CD4-positive, alpha-beta memory T cell (primary cell): ENCODE results near the gene PDZRN3. TPM values are rescaled to one million over a fixed set of nuclear protein-coding genes. Genes with fewer than 3 reads are reported as not detected.

Experiments used
- CTCF ChIA-PET: fragments of 350-600 bp; sonication (Branson Sonifier 250); formaldehyde crosslinking; loops from one replicate; lab custom pipeline; 2021; ENCODE audit warnings: inconsistent platforms; ENCODE audit not compliant: partially characterized antibody; lab: Charles Lee
- POLR2A ChIA-PET: fragments of 350-600 bp; sonication (Branson Sonifier 250); formaldehyde crosslinking; loops from one replicate; lab custom pipeline; 2021; ENCODE audit not compliant: partially characterized antibody; lab: Charles Lee
- DNase-seq, 5 donors: peaks; one replicate each; pipeline versions ENCODE4 v3.0.0 to v3.0.0-alpha.2; 2020 to 2022; ENCODE audit warnings: mixed read lengths in 1 of 5
- H3K27ac ChIP-seq: one replicate; pipeline ENCODE4 v1.7.0; 2013; ENCODE audit warnings: low read depth, low read length
- H3K27me3 ChIP-seq: 2 replicates; pipeline ENCODE4 v1.7.0; 2013; ENCODE audit warnings: mild to moderate bottlenecking, low read length, moderate library complexity; ENCODE audit not compliant: insufficient read depth
- H3K36me3 ChIP-seq: 2 replicates; pipeline ENCODE4 v1.7.0; 2013; ENCODE audit warnings: mild to moderate bottlenecking, low read length, moderate library complexity; ENCODE audit not compliant: insufficient read depth
- H3K4me1 ChIP-seq: 2 replicates; pipeline ENCODE4 v1.7.0; 2013; ENCODE audit warnings: mild to moderate bottlenecking, low read length, moderate library complexity; ENCODE audit not compliant: insufficient read depth
- H3K4me3 ChIP-seq, 2 donors: one replicate each; pipeline ENCODE4 v1.7.0; 2013; ENCODE audit warnings: low read length in 2 of 2, mild to moderate bottlenecking in 1 of 2
- H3K9me3 ChIP-seq, 2 donors: one replicate each; pipeline ENCODE4 v1.7.0; 2013; ENCODE audit warnings: low read length in 2 of 2, control low read depth in 1 of 2; ENCODE audit not compliant: control insufficient read depth in 1 of 2
- H3K27ac Mint-ChIP-seq, 7 donors: one replicate each; pipeline ENCODE4 v1.8.0; 2020 to 2021; ENCODE audit warnings: mixed read lengths in 7 of 7, mild to moderate bottlenecking in 6 of 7, inconsistent platforms in 3 of 7, moderate library complexity in 3 of 7
- H3K27me3 Mint-ChIP-seq, 2 donors: one replicate each; pipeline ENCODE4 v1.8.0; 2020 to 2021; ENCODE audit warnings: mixed read lengths in 2 of 2
- H3K36me3 Mint-ChIP-seq, 2 donors: one replicate each; pipeline ENCODE4 v1.8.0; 2020 to 2021; ENCODE audit warnings: mixed read lengths in 2 of 2, inconsistent platforms in 1 of 2, mild to moderate bottlenecking in 1 of 2
- H3K4me1 Mint-ChIP-seq, 4 donors: one replicate each; pipeline ENCODE4 v1.8.0; 2020 to 2021; ENCODE audit warnings: mixed read lengths in 4 of 4, mild to moderate bottlenecking in 1 of 4
- H3K4me3 Mint-ChIP-seq, 8 donors: one replicate each; pipeline ENCODE4 v1.8.0; 2020 to 2021; ENCODE audit warnings: mixed read lengths in 8 of 8, mild to moderate bottlenecking in 7 of 8, moderate library complexity in 6 of 8, inconsistent platforms in 3 of 8
- H3K9me3 Mint-ChIP-seq, 8 donors: one replicate each; pipeline ENCODE4 v1.8.0; 2020 to 2021; ENCODE audit warnings: mixed read lengths in 8 of 8, mild to moderate bottlenecking in 5 of 8, inconsistent platforms in 3 of 8, moderate library complexity in 1 of 8
- intact Hi-C: fragments of 100-400 bp; cut with micrococcal nuclease; formaldehyde crosslinking; loops from one replicate; pipeline ENCODE4 v1.15.1; 2023
- polyA plus RNA-seq, 2 donors: library from polyadenylated mRNA; unstranded; fragments of 300-500 nt; fragmentation: Illumina TruSeq; gene quantifications; one replicate each; pipeline ENCODE4 v1.2.3, GENCODE V29; 2021
- total RNA-seq, 2 experiments: library from RNA; stranded (reverse); gene quantifications; one replicate each; pipeline ENCODE4 v1.2.3, GENCODE V29; 2021

PDZRN3 gene
- total and polyA plus RNA-seq, 4 experiments from 2014 or later = not detected

DNA sequence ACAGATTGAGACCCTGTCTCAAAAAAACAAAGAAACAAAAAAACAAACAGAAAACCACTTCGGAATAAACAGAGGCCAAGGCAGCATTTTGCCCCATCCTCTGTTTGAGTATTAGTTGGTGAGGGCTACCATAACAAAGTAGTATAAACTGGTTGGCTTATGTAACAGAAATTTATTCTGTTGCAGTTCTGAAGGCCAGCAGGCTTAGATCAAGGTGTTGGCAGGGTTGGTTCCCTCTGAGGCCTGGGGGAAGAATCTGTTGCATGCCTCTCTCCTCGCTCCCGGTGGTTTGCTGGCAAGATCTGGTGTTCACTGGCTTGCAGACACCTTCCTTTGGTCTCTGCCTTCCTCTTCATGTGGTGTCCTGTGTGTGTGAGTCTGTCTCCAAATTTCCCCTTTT is 261.6 kb downstream of the PDZRN3 start:
- Histone ChIP-seq H3K4me1 (no peaks in the 10 kb centered on the region), H3K4me3 (no peak overlapping the region), H3K36me3 (no peaks in the 10 kb centered on the region), H3K9me3 (no peaks in the 10 kb centered on the region), H3K27me3 (no peaks in the 10 kb centered on the region), H3K27ac (no peak overlapping the region)
- Mint-ChIP-seq H3K4me3 (no peak overlapping the region), H3K9me3 (peaks cover 0 to 8% (median 1%) of the 10 kb centered on the region in 8 donors), H3K27ac (no peak overlapping the region), H3K36me3 (no peaks in the 10 kb centered on the region), H3K4me1 (no peaks in the 10 kb centered on the region), H3K27me3 (peaks cover 0 to 4% of the 10 kb centered on the region in 2 donors)
- DNase-seq = no peak
- intact Hi-C loops = no loop called here
- CTCF ChIA-PET = no interaction called here
- POLR2A ChIA-PET = no interaction called here

DNA sequence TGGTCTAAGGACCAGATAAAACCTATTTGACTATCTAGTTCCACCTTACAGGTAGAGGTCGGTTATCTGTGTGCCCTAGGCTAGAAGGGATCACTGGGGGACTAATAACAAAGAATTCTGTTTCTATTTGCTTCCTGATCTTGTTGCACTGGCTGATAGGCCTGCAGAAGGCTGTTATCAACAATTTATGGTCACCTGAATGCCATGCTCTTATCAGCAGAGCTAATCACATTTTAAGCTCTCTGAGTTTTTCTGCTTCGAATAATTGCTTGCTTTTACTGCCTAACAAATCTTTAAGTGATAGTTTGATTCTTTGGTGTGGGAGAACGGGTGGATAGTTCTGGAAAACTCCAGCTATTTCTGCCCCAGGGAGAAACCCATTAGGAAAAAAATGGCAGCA is 263.1 kb downstream of the PDZRN3 start:
- Mint-ChIP-seq H3K36me3 (no peaks in the 10 kb centered on the region), H3K4me1 (no peaks in the 10 kb centered on the region), H3K4me3 (no peak overlapping the region), H3K27me3 (no peaks in the 10 kb centered on the region), H3K27ac (no peak overlapping the region), H3K9me3 (peaks cover 0 to 13% (median 1%) of the 10 kb centered on the region in 8 donors)
- CTCF ChIA-PET = no interaction called here
- Histone ChIP-seq H3K4me3 (no peak overlapping the region), H3K27ac (no peak overlapping the region), H3K27me3 (no peaks in the 10 kb centered on the region), H3K4me1 (no peaks in the 10 kb centered on the region), H3K36me3 (no peaks in the 10 kb centered on the region), H3K9me3 (no peaks in the 10 kb centered on the region)
- POLR2A ChIA-PET = no interaction called here
- intact Hi-C loops = no loop called here
- no peak for DNase-seq

DNA sequence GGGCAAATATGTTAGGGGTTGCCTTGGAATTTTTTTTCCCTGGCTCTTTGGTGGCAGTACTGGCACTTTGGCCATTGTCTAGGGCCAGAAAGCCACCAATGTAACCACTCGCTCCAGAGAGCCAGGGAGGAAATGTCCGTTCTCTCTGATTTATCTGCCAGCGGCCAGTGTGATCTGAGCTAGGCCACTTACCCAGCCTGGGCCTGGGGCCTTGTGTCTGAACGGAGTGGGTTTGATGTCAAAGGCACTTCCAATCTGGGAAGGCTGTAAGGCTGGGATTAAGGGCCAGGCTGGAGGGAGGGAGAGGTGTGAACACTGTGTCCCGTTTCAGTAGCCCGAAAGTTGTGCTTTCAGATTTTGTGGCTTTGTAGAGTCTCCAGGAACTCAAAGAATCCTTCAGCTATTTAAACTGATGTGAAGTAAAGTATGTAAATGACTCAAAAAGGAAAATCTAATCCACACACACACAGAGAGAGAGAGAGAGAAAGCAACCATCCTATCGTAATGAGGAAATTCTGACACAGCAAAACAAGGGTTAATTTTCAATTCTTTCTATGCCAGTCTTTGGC is 271.0 kb downstream of the PDZRN3 start:
- Histone ChIP-seq H3K27me3 (no peaks in the 10 kb centered on the region), H3K4me1 (no peaks in the 10 kb centered on the region), H3K4me3 (no peak overlapping the region), H3K9me3 (no peaks in the 10 kb centered on the region), H3K27ac (no peak overlapping the region), H3K36me3 (no peaks in the 10 kb centered on the region)
- Mint-ChIP-seq H3K4me1 (no peaks in the 10 kb centered on the region), H3K4me3 (no peak overlapping the region), H3K36me3 (no peaks in the 10 kb centered on the region), H3K27ac (no peak overlapping the region), H3K9me3 (peaks cover 0 to 12% (median 2%) of the 10 kb centered on the region in 8 donors), H3K27me3 (peaks cover 1% of the 10 kb centered on the region in 2 donors)
- ChIA-PET CTCF (no interaction called here), POLR2A (no interaction called here)
- no peak for DNase-seq
- intact Hi-C loops = no loop called here

DNA sequence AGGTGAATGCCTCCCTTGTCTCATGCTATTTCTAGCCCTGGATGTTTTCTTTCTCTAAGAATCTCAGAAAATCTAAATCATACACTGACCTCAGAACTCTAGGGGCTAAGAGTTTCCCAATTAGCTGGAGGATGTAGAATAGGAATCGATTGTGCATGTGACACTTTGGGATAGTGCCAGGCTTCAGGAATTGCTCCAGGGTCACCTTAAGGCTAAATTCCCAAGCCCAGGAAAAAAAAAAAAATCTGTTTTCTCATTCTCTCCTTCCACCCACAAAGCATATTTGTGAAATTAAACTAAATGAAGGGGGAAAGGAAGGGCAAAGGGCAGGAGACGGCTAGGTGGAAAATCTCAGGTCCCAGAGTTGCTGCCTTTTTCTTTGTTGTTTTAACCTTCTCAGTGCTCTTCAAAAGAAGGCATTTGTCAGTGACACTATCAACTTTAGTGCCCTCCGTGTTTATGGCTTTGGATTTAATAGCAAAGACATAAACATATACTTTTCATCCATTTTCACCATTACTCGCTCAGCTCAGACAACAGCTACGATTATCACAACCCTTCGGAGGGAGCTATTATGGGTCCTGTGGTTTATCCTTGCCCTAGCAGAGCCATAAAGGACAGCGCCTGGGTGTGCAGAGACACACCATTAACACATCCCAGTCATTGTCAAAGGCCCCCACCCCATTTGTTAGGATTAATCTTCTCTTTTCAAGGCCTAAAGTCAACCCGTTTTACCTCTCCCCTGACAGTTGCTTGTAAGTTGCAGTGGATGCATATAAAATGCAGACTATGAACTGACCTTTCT is 271.7 kb downstream of the PDZRN3 start:
- no peaks in the 10 kb centered on the region for H3K4me1 Mint-ChIP-seq
- peaks cover 0 to 9% (median 2%) of the 10 kb centered on the region in 8 donors for H3K9me3 Mint-ChIP-seq
- Histone ChIP-seq H3K4me1 (no peaks in the 10 kb centered on the region), H3K27ac (no peak overlapping the region), H3K9me3 (no peaks in the 10 kb centered on the region), H3K36me3 (no peaks in the 10 kb centered on the region), H3K27me3 (no peaks in the 10 kb centered on the region), H3K4me3 (no peak overlapping the region)
- no peaks in the 10 kb centered on the region for H3K36me3 Mint-ChIP-seq
- no peak overlapping the region for H3K4me3 Mint-ChIP-seq
- ChIA-PET POLR2A (no interaction called here), CTCF (no interaction called here)
- H3K27ac Mint-ChIP-seq = no peak overlapping the region
- DNase-seq = no peak
- intact Hi-C loops = no loop called here
- peaks cover 1% of the 10 kb centered on the region in 2 donors for H3K27me3 Mint-ChIP-seq

DNA sequence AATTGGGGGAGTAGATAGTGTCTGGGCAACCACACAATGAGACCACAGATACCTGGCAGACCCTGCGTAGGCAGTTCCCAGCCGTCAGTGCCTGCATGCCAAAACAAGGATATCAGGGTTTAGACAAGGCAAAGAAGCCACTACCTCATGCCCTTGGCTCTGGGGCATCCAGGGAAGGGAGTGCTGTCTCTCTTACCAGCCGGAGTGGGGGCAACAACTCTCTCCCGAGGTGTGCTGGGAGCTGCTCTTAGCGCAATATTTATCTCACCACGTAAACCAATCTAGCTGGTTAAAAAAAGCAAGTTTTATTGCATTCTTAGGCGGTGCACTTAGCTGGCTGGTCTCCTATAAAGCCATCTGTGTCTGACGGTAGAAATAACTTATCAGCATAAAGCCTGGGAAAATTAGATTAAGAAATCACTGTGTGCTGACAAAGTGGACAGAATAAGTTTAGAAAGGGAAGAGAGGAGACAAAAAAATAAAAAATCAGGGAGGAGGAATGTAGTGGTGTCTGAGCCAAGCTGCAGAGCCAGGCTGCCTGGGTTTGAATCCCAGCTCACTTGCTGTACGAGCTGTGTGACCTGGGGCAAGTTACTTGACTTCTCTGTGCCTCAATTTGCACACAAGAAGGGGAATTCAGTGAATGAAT is 273.2 kb downstream of the PDZRN3 start:
- Histone ChIP-seq H3K4me1 (no peaks in the 10 kb centered on the region), H3K4me3 (no peak overlapping the region), H3K27ac (no peak overlapping the region), H3K27me3 (no peaks in the 10 kb centered on the region), H3K36me3 (no peaks in the 10 kb centered on the region), H3K9me3 (no peaks in the 10 kb centered on the region)
- ChIA-PET CTCF (no interaction called here), POLR2A (no interaction called here)
- Mint-ChIP-seq H3K36me3 (no peaks in the 10 kb centered on the region), H3K4me3 (no peak overlapping the region), H3K4me1 (no peaks in the 10 kb centered on the region), H3K27ac (no peak overlapping the region), H3K9me3 (peaks cover 0 to 5% (median under 1%) of the 10 kb centered on the region in 8 donors), H3K27me3 (peaks cover 1% of the 10 kb centered on the region in 2 donors)
- intact Hi-C loops = no loop called here
- DNase-seq = no peak

DNA sequence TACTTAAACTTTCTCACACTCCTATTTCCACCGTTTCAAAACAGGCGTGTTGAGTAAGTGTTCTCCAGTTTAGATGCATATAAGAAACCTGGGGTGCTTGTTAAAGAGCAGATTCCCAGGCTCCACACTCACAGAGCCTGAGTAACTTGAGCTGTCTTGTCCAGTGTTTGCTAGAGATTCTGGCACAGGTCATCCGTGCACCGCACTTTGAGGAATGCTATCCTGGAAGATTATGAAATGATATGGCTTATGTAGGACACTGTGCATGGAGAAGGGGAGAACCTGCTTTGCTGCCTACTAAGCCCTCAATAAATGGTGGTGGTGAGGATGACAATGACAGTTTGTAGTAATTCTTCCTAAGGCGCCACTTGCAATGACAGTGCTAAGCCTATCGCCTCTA is 273.7 kb downstream of the PDZRN3 start:
- Mint-ChIP-seq H3K27ac (no peak overlapping the region), H3K9me3 (peaks cover 0 to 5% (median 0%) of the 10 kb centered on the region in 8 donors), H3K4me3 (no peak overlapping the region), H3K4me1 (no peaks in the 10 kb centered on the region), H3K36me3 (no peaks in the 10 kb centered on the region), H3K27me3 (peaks cover 1% of the 10 kb centered on the region in 2 donors)
- Histone ChIP-seq H3K9me3 (no peaks in the 10 kb centered on the region), H3K27me3 (no peaks in the 10 kb centered on the region), H3K36me3 (no peaks in the 10 kb centered on the region), H3K4me3 (no peak overlapping the region), H3K4me1 (no peaks in the 10 kb centered on the region), H3K27ac (no peak overlapping the region)
- ChIA-PET CTCF (no interaction called here), POLR2A (no interaction called here)
- intact Hi-C loops = no loop called here
- DNase-seq = no peak

DNA sequence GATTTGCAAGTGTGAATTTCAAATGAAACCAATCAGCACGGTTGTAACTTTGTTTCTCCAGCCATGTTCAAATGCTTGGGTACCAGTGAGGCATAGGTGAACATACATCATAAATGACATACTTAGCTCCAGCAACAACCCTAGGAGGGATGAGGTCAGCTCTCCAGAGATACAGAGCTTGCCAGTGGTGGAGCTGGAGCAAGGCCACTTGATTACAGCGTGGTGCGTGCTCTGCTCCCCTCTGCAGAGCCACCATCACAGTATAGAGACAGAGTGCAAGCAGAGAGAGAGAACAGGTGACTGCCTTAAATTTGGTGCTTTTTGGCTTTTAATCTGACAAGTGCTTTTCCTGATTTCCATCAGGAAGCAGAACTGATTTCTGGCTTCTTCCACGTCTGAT is 275.1 kb downstream of the PDZRN3 start:
- POLR2A ChIA-PET = no interaction called here

More for the DNA sequence above, 275.1 kb downstream of the PDZRN3 start:
- H3K36me3 Mint-ChIP-seq = no peaks in the 10 kb centered on the region
- no peaks in the 10 kb centered on the region for H3K27me3 ChIP-seq
- CTCF ChIA-PET = no interaction called here
- no peak overlapping the region for H3K4me3 ChIP-seq
- H3K27ac Mint-ChIP-seq = no peak overlapping the region
- H3K4me1 ChIP-seq = no peaks in the 10 kb centered on the region
- no peak overlapping the region for H3K27ac ChIP-seq
- DNase-seq = no peak
- intact Hi-C loops = no loop called here
- no peaks in the 10 kb centered on the region for H3K4me1 Mint-ChIP-seq
- H3K27me3 Mint-ChIP-seq = peaks cover 1% of the 10 kb centered on the region in 2 donors
- no peak overlapping the region for H3K4me3 Mint-ChIP-seq
- H3K9me3 ChIP-seq = no peaks in the 10 kb centered on the region
- no peaks in the 10 kb centered on the region for H3K36me3 ChIP-seq
- H3K9me3 Mint-ChIP-seq = peaks cover 0 to 9% (median 0%) of the 10 kb centered on the region in 8 donors
